ENCODE data around the gene SUCNR1.

GRCh38 chr3:151879679-151880415 is 6.4 kb downstream of the SUCNR1 start:
- TF ChIP-seq CTCF (IDR thresholded peaks at IDR 0.05) (no peak), POLR2A (IDR thresholded peaks at IDR 0.05) (no peak), EP300 (IDR thresholded peaks at IDR 0.05) (no peak)
